GM12873 (cell line): ENCODE data around the gene CAPN13.

Source experiments
- CTCF ChIP-seq: IDR thresholded peaks from 2 replicates; pipeline ENCODE4 v1.5.1; 2012; ENCODE audit warnings: low read depth, mild to moderate bottlenecking, moderate library complexity, low read length, control low read depth; ENCODE audit not compliant: insufficient read depth; ENCODE audit errors: missing control alignments

CAPN13 gene

GRCh38 chr2:30763151-30763660, 44.0 kb downstream of the CAPN13 start:
- TF ChIP-seq CTCF: no peak

GRCh38 chr2:30761226-30761625, 46.0 kb downstream of the CAPN13 start:
- no peak for TF ChIP-seq CTCF

GRCh38 chr2:30759481-30759880, 47.8 kb downstream of the CAPN13 start:
- no peak for TF ChIP-seq CTCF

GRCh38 chr2:30758191-30758651, 49.0 kb downstream of the CAPN13 start:
- TF ChIP-seq CTCF: no peak

GRCh38 chr2:30757749-30758148, 49.5 kb downstream of the CAPN13 start:
- no peak for TF ChIP-seq CTCF

- no peak for TF ChIP-seq CTCF
Measured at GRCh38 chr2:30756971-30757370, 50.3 kb downstream of the CAPN13 start.

GRCh38 chr2:30756051-30756719, 51.1 kb downstream of the CAPN13 start:
- TF ChIP-seq CTCF: no peak
